ENCODE data around the gene KDM7A. TPM values are rescaled to one million over a fixed set of nuclear protein-coding genes. Genes with fewer than 3 reads are reported as not detected.

Gene KDM7A
- total and polyA plus RNA-seq, 9 of the 15 experiments (the other 6 are each of a cell fraction or from before 2014, with no cell fraction given): 0.90 to 8.4 (median 7.0) TPM

DNA sequence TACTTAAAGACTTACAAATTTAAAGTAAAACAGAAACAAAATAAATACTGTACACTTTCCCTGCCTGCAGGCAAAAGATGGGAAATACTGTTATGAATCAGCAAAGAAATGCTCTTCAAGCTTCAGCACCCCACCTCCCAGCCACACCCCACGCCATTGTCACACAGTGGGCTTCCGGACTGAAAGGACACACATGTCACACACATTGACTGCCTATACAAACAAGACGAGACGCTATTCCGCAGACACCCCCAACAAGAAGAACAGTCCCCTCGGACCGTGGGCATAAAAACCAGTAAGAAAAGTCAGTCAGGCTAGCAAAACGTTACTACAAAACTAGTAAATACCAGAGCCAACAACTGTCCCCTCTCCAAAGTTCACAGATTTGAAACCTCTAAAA, 91.8 kb downstream of the KDM7A start:
- Histone ChIP-seq H3K36me3 (ENCODE audit: control insufficient read depth, insufficient read depth, low read length) (no peaks in the 10 kb centered on the region), H3K4me3 (no peak overlapping the region), H3K9me1 (ENCODE audit: control insufficient read depth, insufficient read depth, low read length) (no peaks in the 10 kb centered on the region), H3K9ac (ENCODE audit: insufficient read depth in 1 of 2, low read depth in 2 of 2, low read length in 2 of 2) (peak overlapping the region; percentile 5 to 54; a peak in 2 of 4 replicates), H3K79me2 (ENCODE audit: control insufficient read depth, insufficient read depth, low read length) (no peaks in the 10 kb centered on the region), H4K20me1 (replicated peaks; ENCODE audit: control insufficient read depth, insufficient read depth, low read length) (no peaks in the 10 kb centered on the region), H3K4me1 (replicated peaks in 1 of 2; ENCODE audit: control insufficient read depth in 2 of 2, insufficient read depth in 2 of 2, low read length in 2 of 2) (peaks cover 6 to 10% of the 10 kb centered on the region in 2 experiments; a peak in 4 of 5 replicates), H2AFZ (ENCODE audit: low read depth, low read length) (peak overlapping the region; percentile 69), H3K4me2 (ENCODE audit: insufficient read depth, low read length) (peak overlapping the region; percentile 42), H3K27me3 (ENCODE audit: control insufficient read depth in 2 of 2, insufficient read depth in 2 of 2, low read length in 2 of 2) (peaks cover 2 to 9% of the 10 kb centered on the region in 2 experiments; a peak in 2 of 5 replicates), H3K9me3 (replicated peaks; ENCODE audit: control insufficient read depth, insufficient read depth, low read depth, low read length) (no peaks in the 10 kb centered on the region), H3K27ac (ENCODE audit: extremely low read depth, low read depth, low read length) (no peak overlapping the region; the same call in 2 of the 3 replicates)
- intact Hi-C loops (cut with micrococcal nuclease): no loop called here
- WGBS (ENCODE audit: insufficient coverage, low coverage, missing lambda C conversion rate): 25% methylated on average over 8 of the region's 8 CpGs
- ChIA-PET POLR2A (interaction anchor here (0.7 to 1.1 kb wide), 2 partner anchors 16 to 496 kb away, joined by 4 read pairs; no protein-coding TSS in a partner anchor), CTCF (ENCODE audit: low intra/inter-chr PET ratio) (interaction anchor here (0.6 kb wide), 1 partner anchor 13 kb away, joined by 3 read pairs; no protein-coding TSS in a partner anchor)
- ATAC-seq: peak; percentile 80
- peak; percentile 48 to 76 (median 64) for DNase-seq (ENCODE audit: extremely low read depth in 1 of 4, low spot score in 3 of 4)
- FAIRE-seq: peak; percentile 49
- no TSS peak for BruUV-seq (replicated peaks)
- in situ Hi-C loops (cut with MboI): no loop called here
- TF ChIP-seq RNF2 (IDR thresholded peaks at IDR 0.05) (no peak), FOXO4 (CRISPR knock-in tag; IDR thresholded peaks at IDR 0.05) (no peak), MGA (IDR thresholded peaks at IDR 0.05) (peak; percentile 76), RCOR1 (IDR thresholded peaks at IDR 0.05; ENCODE audit: borderline replicate concordance in 1 of 2, low read depth in 2 of 2, low read length in 2 of 2) (0 out of 4 replicates have a peak, but pooled peaks of 1 of the 2 experiments have one; percentile 46), ZFP1 (CRISPR knock-in tag; IDR thresholded peaks at IDR 0.05) (no peak)

Data from K562 (cell line).